Liver (tissue), 9 donors: ENCODE data around the gene CPN1. TPM values are rescaled to one million over a fixed set of nuclear protein-coding genes. Genes with fewer than 3 reads are reported as not detected.

Source experiments
- DNase-seq: peaks from one replicate; pipeline ENCODE4 v3.0.0-alpha.2; 2017; ENCODE audit warnings: low spot score
- H3K27ac ChIP-seq, 2 donors: one replicate each; pipeline ENCODE4 v1.7.0; 2013; ENCODE audit warnings: inconsistent platforms in 2 of 2, low read length in 2 of 2, control low read depth in 1 of 2, low read depth in 1 of 2, mild to moderate bottlenecking in 1 of 2
- H3K27me3 ChIP-seq, 4 donors: one replicate each; pipeline versions ENCODE4 v1.6.1 to v1.7.0; 2013; ENCODE audit warnings: low read length in 3 of 4, inconsistent platforms in 1 of 4, mild to moderate bottlenecking in 1 of 4, moderate library complexity in 1 of 4; ENCODE audit not compliant: control insufficient read depth in 4 of 4, insufficient read depth in 4 of 4
- H3K36me3 ChIP-seq, 4 donors: one replicate each; pipeline versions ENCODE4 v1.6.1 to v1.7.0; 2013; ENCODE audit warnings: low read length in 3 of 4, mild to moderate bottlenecking in 3 of 4, low read depth in 1 of 4, moderate library complexity in 1 of 4; ENCODE audit not compliant: control insufficient read depth in 4 of 4, insufficient read depth in 3 of 4
- H3K4me1 ChIP-seq, 4 donors: one replicate each; pipeline versions ENCODE4 v1.6.1 to v1.7.0; 2013; ENCODE audit warnings: low read length in 3 of 4, mild to moderate bottlenecking in 3 of 4, moderate library complexity in 1 of 4; ENCODE audit not compliant: control insufficient read depth in 4 of 4, insufficient read depth in 4 of 4
- H3K4me3 ChIP-seq, 3 donors: one replicate each; pipeline versions ENCODE4 v1.6.1 to v1.7.0; 2013; ENCODE audit warnings: low read length in 3 of 3, control low read depth in 1 of 3, low read depth in 1 of 3, mild to moderate bottlenecking in 1 of 3
- H3K9ac ChIP-seq, 2 donors: one replicate each; pipeline ENCODE4 v1.7.0; 2013; ENCODE audit warnings: low read length in 2 of 2, mild to moderate bottlenecking in 2 of 2, moderate library complexity in 2 of 2, control low read depth in 1 of 2, low read depth in 1 of 2
- H3K9me3 ChIP-seq, 4 donors: one replicate each; pipeline versions ENCODE4 v1.6.1 to v1.7.0; 2013; ENCODE audit warnings: low read length in 3 of 4; ENCODE audit not compliant: control insufficient read depth in 4 of 4
- EGR1 ChIP-seq, 2 donors: IDR thresholded peaks; 2 replicates each; pipeline ENCODE4 v1.6.1; 2016 to 2018; ENCODE audit warnings: antibody characterized with exemption in 2 of 2, low read depth in 2 of 2
- FOXA1 ChIP-seq: IDR thresholded peaks from 2 replicates; pipeline ENCODE4 v1.6.1; 2016; ENCODE audit warnings: antibody characterized with exemption
- FOXA2 ChIP-seq: IDR thresholded peaks from 2 replicates; pipeline ENCODE4 v1.6.1; 2016; ENCODE audit warnings: antibody characterized with exemption
- GABPA ChIP-seq, 2 donors: IDR thresholded peaks in 1 of 2; conservative IDR thresholded peaks in 1 of 2; 2 replicates each; pipeline ENCODE4 v1.6.1; 2016; ENCODE audit warnings: antibody characterized with exemption in 2 of 2, mild to moderate bottlenecking in 1 of 2, moderate library complexity in 1 of 2
- HNF4A ChIP-seq, 2 donors: conservative IDR thresholded peaks; 2 replicates each; pipeline ENCODE4 v1.6.1; 2016; ENCODE audit warnings: antibody characterized with exemption in 2 of 2, mild to moderate bottlenecking in 2 of 2
- HNF4G ChIP-seq: IDR thresholded peaks from 2 replicates; pipeline ENCODE4 v1.6.1; 2016; ENCODE audit warnings: antibody characterized with exemption
- JUND ChIP-seq, 2 donors: IDR thresholded peaks; 2 replicates each; pipeline ENCODE4 v1.6.1; 2016; ENCODE audit warnings: antibody characterized with exemption in 2 of 2
- NR2F2 ChIP-seq: IDR thresholded peaks from 2 replicates; pipeline ENCODE4 v1.6.1; 2016; ENCODE audit warnings: antibody characterized with exemption
- RAD21 ChIP-seq, 2 donors: IDR thresholded peaks; 2 replicates each; pipeline ENCODE4 v1.6.1; 2016; ENCODE audit warnings: antibody characterized with exemption in 2 of 2, mild to moderate bottlenecking in 2 of 2
- RXRA ChIP-seq, 2 donors: IDR thresholded peaks; 2 replicates each; pipeline ENCODE4 v1.6.1; 2017 to 2018; ENCODE audit warnings: antibody characterized with exemption in 2 of 2, mild to moderate bottlenecking in 1 of 2
- SP1 ChIP-seq: IDR thresholded peaks from 2 replicates; pipeline ENCODE4 v1.6.1; 2018; ENCODE audit warnings: antibody characterized with exemption, mild to moderate bottlenecking
- TAF1 ChIP-seq: conservative IDR thresholded peaks from 2 replicates; pipeline ENCODE4 v1.6.1; 2016; ENCODE audit warnings: antibody characterized with exemption, mild to moderate bottlenecking
- YY1 ChIP-seq: IDR thresholded peaks from 2 replicates; pipeline ENCODE4 v1.6.1; 2016; ENCODE audit warnings: antibody characterized with exemption, mild to moderate bottlenecking
- WGBS: extraction: QIAGEN DNeasy Blood & Tissue Kit; methylation state at CpG from one replicate; pipeline ENCODE4 v1.1.7; 2013; 5-methylcytosine and 5-hydroxymethylcytosine counted together
- polyA plus RNA-seq, 2 donors: library from polyadenylated mRNA; stranded (reverse) in 1 of 2; unstranded in 1 of 2; fragments of 200-250 nt in 1 of 2; fragments of >200 nt in 1 of 2; fragmentation: Nextera tagmentation in 1 of 2; extraction: Ambion mirVana in 1 of 2; gene quantifications; one replicate each; pipeline versions ENCODE4 v1.2.1 to v1.2.3, GENCODE V29; 2013 to 2015
- total RNA-seq, 2 donors: library from RNA; depleted of rRNA; stranded (reverse); fragments of >200 nt; gene quantifications; one replicate each; pipeline ENCODE4 v1.2.3, GENCODE V29; 2014
- TF ChIP-seq, protein P1 (sequence below): IDR thresholded peaks from 2 replicates; pipeline ENCODE4 v1.6.1; 2016; ENCODE audit warnings: antibody characterized with exemption
- TF ChIP-seq, protein P2 (sequence below): fragments of 150-350 bp; IDR thresholded peaks from 2 replicates; pipeline ENCODE4 v1.5.1; 2017; ENCODE audit warnings: improper control_type of control experiment, low read depth, low read length; ENCODE audit not compliant: missing input control
- TF ChIP-seq, protein P3 (sequence below): IDR thresholded peaks from 2 replicates; pipeline ENCODE4 v1.6.1; 2016; ENCODE audit warnings: antibody characterized with exemption
- TF ChIP-seq, protein P4 (sequence below): IDR thresholded peaks from 2 replicates; pipeline ENCODE4 v1.6.1; 2016; ENCODE audit warnings: antibody characterized with exemption, mild to moderate bottlenecking
- TF ChIP-seq, protein P5 (sequence below): IDR thresholded peaks from 2 replicates; pipeline ENCODE4 v1.6.1; 2016; ENCODE audit warnings: antibody characterized with exemption
- donor health status: healthy.
- donor health status: healthy.
- donor health status: healthy.
- donor health status: healthy.
- donor health status: healthy.

The CPN1 gene
- total and polyA plus RNA-seq, 4 donors = 30.4 to 119 (median 96.8) TPM

DNA sequence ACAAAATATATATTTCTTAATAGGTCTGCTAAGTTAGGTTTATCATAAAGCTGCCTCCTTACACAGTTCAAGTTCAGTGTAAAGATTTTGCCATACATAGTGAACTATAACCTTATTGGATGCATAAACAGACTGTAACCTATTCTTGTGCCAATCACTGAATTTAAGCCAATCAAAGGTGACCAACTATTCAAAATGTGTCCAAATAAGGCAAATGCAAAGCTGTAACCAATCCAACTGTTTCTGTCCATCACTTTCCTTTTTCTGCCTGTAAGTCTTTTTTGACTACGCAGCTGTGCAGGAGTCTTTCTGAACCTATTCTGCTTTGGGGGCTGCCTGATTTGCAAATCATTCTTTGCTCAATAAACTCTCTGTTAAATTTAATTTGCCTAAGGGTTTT lies 60.3 kb downstream of the CPN1 start:
- no peaks in the 10 kb centered on the region for H3K9me3 ChIP-seq
- no peaks in the 10 kb centered on the region for H3K27me3 ChIP-seq
- 92% methylated on average over 1 of the region's 1 CpG for WGBS
- no peaks in the 10 kb centered on the region for H3K36me3 ChIP-seq
- DNase-seq = no peak
- TF ChIP-seq SP1 (no peak), RXRA (IDR thresholded peaks at IDR 0.05) (no peak), JUND (IDR thresholded peaks at IDR 0.05) (no peak), YY1 (no peak), TAF1 (no peak), FOXA1 (no peak), HNF4A (conservative IDR thresholded peaks at IDR 0.05) (no peak), NR2F2 (no peak), RAD21 (IDR thresholded peaks at IDR 0.05) (no peak), HNF4G (no peak), EGR1 (IDR thresholded peaks at IDR 0.05; ENCODE audit: low read depth in 2 of 2) (no peak), FOXA2 (no peak), GABPA (IDR thresholded peaks at IDR 0.05 in 1 of 2, conservative IDR thresholded peaks at IDR 0.05 in 1 of 2) (no peak)
- TF ChIP-seq, protein P1, sequence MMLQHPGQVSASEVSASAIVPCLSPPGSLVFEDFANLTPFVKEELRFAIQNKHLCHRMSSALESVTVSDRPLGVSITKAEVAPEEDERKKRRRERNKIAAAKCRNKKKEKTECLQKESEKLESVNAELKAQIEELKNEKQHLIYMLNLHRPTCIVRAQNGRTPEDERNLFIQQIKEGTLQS = no peak
- TF ChIP-seq, protein P2, sequence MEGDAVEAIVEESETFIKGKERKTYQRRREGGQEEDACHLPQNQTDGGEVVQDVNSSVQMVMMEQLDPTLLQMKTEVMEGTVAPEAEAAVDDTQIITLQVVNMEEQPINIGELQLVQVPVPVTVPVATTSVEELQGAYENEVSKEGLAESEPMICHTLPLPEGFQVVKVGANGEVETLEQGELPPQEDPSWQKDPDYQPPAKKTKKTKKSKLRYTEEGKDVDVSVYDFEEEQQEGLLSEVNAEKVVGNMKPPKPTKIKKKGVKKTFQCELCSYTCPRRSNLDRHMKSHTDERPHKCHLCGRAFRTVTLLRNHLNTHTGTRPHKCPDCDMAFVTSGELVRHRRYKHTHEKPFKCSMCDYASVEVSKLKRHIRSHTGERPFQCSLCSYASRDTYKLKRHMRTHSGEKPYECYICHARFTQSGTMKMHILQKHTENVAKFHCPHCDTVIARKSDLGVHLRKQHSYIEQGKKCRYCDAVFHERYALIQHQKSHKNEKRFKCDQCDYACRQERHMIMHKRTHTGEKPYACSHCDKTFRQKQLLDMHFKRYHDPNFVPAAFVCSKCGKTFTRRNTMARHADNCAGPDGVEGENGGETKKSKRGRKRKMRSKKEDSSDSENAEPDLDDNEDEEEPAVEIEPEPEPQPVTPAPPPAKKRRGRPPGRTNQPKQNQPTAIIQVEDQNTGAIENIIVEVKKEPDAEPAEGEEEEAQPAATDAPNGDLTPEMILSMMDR = no peak
- TF ChIP-seq, protein P3, sequence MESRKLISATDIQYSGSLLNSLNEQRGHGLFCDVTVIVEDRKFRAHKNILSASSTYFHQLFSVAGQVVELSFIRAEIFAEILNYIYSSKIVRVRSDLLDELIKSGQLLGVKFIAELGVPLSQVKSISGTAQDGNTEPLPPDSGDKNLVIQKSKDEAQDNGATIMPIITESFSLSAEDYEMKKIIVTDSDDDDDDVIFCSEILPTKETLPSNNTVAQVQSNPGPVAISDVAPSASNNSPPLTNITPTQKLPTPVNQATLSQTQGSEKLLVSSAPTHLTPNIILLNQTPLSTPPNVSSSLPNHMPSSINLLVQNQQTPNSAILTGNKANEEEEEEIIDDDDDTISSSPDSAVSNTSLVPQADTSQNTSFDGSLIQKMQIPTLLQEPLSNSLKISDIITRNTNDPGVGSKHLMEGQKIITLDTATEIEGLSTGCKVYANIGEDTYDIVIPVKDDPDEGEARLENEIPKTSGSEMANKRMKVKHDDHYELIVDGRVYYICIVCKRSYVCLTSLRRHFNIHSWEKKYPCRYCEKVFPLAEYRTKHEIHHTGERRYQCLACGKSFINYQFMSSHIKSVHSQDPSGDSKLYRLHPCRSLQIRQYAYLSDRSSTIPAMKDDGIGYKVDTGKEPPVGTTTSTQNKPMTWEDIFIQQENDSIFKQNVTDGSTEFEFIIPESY = no peak
- TF ChIP-seq, protein P4, sequence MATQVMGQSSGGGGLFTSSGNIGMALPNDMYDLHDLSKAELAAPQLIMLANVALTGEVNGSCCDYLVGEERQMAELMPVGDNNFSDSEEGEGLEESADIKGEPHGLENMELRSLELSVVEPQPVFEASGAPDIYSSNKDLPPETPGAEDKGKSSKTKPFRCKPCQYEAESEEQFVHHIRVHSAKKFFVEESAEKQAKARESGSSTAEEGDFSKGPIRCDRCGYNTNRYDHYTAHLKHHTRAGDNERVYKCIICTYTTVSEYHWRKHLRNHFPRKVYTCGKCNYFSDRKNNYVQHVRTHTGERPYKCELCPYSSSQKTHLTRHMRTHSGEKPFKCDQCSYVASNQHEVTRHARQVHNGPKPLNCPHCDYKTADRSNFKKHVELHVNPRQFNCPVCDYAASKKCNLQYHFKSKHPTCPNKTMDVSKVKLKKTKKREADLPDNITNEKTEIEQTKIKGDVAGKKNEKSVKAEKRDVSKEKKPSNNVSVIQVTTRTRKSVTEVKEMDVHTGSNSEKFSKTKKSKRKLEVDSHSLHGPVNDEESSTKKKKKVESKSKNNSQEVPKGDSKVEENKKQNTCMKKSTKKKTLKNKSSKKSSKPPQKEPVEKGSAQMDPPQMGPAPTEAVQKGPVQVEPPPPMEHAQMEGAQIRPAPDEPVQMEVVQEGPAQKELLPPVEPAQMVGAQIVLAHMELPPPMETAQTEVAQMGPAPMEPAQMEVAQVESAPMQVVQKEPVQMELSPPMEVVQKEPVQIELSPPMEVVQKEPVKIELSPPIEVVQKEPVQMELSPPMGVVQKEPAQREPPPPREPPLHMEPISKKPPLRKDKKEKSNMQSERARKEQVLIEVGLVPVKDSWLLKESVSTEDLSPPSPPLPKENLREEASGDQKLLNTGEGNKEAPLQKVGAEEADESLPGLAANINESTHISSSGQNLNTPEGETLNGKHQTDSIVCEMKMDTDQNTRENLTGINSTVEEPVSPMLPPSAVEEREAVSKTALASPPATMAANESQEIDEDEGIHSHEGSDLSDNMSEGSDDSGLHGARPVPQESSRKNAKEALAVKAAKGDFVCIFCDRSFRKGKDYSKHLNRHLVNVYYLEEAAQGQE = no peak
- TF ChIP-seq, protein P5, sequence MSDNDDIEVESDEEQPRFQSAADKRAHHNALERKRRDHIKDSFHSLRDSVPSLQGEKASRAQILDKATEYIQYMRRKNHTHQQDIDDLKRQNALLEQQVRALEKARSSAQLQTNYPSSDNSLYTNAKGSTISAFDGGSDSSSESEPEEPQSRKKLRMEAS = no peak
- H3K4me1 ChIP-seq = peaks cover 0 to 11% (median 3%) of the 10 kb centered on the region in 4 donors
- no peak overlapping the region for H3K9ac ChIP-seq
- H3K27ac ChIP-seq = no peak overlapping the region
- H3K4me3 ChIP-seq = no peak overlapping the region
